T-helper 1 cell treated with Interleukin-12 subunit alpha and Interleukin-12 subunit beta and Interleukin-4 antibody, amounts not matched to agents 30 μg/mL and 1 μg/mL, for 36 hours (primary cell): ENCODE data around the gene PTPRT.

Experiments used
- H3K27ac Mint-ChIP-seq: one replicate; pipeline ENCODE4 v1.8.0; 2021; ENCODE audit warnings: mild to moderate bottlenecking, mixed read lengths
- H3K27me3 Mint-ChIP-seq: one replicate; pipeline ENCODE4 v1.8.0; 2021; ENCODE audit warnings: low read depth, mixed read lengths
- H3K36me3 Mint-ChIP-seq: one replicate; pipeline ENCODE4 v1.8.0; 2021; ENCODE audit warnings: low read depth, mixed read lengths
- H3K4me1 Mint-ChIP-seq: one replicate; pipeline ENCODE4 v1.8.0; 2021; ENCODE audit warnings: low read depth, mixed read lengths
- H3K4me3 Mint-ChIP-seq: one replicate; pipeline ENCODE4 v1.8.0; 2021; ENCODE audit warnings: mild to moderate bottlenecking, moderate library complexity, mixed read lengths
- H3K9me3 Mint-ChIP-seq: one replicate; pipeline ENCODE4 v1.8.0; 2021; ENCODE audit warnings: mixed read lengths

Gene PTPRT

DNA sequence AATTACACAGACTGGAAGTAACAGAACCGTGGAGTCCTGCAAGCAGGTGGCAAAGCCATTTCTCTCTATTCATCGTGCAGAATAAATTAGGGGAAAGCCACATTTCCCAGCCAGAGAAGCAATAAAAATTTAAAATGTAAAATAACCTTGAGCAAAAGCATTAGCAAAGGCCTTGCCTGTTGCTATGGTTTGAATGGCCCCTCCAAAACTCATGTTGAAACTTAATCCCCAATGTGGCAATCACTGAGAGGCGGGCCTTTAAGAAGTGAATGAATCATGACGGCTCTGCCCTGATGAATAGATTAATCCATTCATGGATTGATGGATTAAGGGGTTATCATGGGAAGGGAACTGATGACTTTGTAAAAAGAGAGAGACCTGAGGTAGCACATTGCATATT, 679.0 kb downstream of the PTPRT start:
- H3K27me3 Mint-ChIP-seq: no peaks in the 10 kb centered on the region
- H3K4me1 Mint-ChIP-seq: no peaks in the 10 kb centered on the region
- no peaks in the 10 kb centered on the region for H3K36me3 Mint-ChIP-seq
- no peak overlapping the region for H3K4me3 Mint-ChIP-seq
- H3K9me3 Mint-ChIP-seq: peaks cover 4% of the 10 kb centered on the region
- H3K27ac Mint-ChIP-seq: no peak overlapping the region

DNA sequence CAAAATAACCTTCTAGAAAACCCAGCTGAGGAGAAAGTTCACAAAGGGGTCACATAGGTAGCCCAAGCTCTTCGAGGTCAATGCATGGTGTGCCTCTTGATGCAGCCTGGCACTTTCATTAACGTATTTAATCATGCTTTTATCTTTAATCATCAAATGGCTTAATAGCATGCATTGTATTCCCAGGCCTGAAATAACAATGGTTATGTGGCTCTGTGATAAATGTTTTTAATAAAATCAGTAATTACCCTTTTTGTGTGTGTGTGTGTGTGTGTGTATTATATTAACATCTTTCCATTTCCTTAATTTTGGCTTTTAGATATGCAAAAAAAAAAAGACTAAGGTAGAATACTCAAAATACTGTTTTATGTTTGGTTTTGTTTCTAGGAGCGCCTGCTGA, 681.8 kb downstream of the PTPRT start:
- Mint-ChIP-seq H3K9me3 (peaks cover 4% of the 10 kb centered on the region), H3K27ac (no peak overlapping the region)

DNA sequence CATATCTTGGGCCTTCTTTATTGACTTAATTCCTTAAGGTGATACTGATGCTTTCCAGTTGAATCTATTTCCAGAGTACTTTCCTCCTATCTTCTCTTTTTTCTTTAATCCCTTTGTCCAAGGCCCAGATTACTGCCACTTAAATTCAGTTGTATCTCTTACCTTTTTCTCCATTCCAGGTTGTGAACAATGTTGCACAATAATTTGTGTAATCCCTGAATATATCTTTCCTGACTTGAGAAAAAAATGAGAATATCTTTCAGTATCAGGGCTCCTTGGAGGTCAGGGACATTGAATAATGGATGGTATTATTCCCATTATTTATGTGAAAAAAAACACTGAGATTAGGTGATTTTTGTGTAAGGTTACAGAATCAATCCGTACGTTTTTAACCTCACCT, 683.3 kb downstream of the PTPRT start:
- H3K27me3 Mint-ChIP-seq: no peaks in the 10 kb centered on the region
- H3K9me3 Mint-ChIP-seq: peaks cover 4% of the 10 kb centered on the region
- H3K36me3 Mint-ChIP-seq: no peaks in the 10 kb centered on the region
- no peak overlapping the region for H3K27ac Mint-ChIP-seq
- H3K4me3 Mint-ChIP-seq: no peak overlapping the region
- H3K4me1 Mint-ChIP-seq: no peaks in the 10 kb centered on the region

More for the DNA sequence above, 681.8 kb downstream of the PTPRT start:
- no peaks in the 10 kb centered on the region for H3K36me3 Mint-ChIP-seq
- H3K4me3 Mint-ChIP-seq: no peak overlapping the region
- H3K4me1 Mint-ChIP-seq: no peaks in the 10 kb centered on the region
- no peaks in the 10 kb centered on the region for H3K27me3 Mint-ChIP-seq

DNA sequence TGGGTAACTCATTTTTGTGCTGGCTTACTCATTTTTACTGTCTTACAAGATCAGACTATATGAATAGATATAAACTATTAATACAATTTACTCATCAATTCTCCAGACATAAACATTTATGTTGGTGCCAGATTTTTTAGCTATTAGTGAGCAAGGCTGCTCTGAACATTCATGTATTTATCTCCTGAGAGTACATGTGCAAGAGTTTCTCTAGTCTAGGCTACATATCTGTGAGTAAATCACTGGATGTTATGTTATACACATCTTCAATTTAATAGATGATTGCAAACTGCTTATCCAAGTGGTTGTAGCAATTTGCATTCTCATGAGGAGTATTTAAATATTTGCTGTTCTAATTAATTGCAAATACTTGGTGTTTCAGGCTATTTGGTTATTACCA, 687.1 kb downstream of the PTPRT start:
- Mint-ChIP-seq H3K27me3 (no peaks in the 10 kb centered on the region), H3K9me3 (peaks cover 4% of the 10 kb centered on the region), H3K4me1 (no peaks in the 10 kb centered on the region), H3K4me3 (no peak overlapping the region), H3K36me3 (no peaks in the 10 kb centered on the region), H3K27ac (no peak overlapping the region)

DNA sequence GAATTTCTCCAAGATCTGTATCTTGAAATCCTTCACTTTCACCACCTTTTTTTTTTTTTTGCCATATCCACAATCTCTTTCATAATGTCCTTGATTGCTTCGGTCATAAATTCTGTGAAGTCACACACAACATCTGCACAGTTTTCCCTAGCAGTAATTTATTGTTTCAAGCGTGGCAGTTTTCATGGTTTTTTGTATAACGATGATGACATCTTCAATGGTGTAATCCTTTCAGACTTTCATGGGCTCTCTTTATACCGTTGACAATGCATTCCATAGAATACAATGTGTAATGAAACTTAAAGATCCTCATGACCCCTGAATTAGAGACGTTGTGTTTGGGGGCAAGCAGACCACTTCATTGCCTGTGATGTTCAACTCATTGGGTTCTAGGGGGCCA, 693.1 kb downstream of the PTPRT start:
- Mint-ChIP-seq H3K27ac (no peak overlapping the region), H3K27me3 (no peaks in the 10 kb centered on the region), H3K36me3 (no peaks in the 10 kb centered on the region), H3K9me3 (no peaks in the 10 kb centered on the region), H3K4me3 (no peak overlapping the region), H3K4me1 (no peaks in the 10 kb centered on the region)

DNA sequence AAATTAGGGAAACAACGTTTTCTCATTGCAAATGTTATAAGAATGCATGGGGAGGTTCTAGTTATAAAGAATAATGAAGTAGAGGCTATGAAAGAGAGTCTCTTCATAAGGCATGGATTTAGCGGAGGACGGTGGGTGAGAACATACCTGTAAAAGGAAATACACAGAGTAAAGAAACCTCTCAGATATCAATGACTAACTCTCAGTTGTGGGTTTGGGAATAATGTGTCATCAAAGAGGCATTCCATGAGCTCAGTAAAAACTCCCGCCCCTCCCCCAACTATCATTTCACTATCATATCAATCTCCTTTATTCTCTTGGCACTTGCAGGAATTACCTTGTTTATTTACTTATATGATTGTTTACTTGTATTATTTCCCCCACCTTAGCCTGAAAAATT, 695.4 kb downstream of the PTPRT start:
- Mint-ChIP-seq H3K27me3 (no peaks in the 10 kb centered on the region), H3K9me3 (no peaks in the 10 kb centered on the region), H3K36me3 (no peaks in the 10 kb centered on the region), H3K4me3 (no peak overlapping the region), H3K27ac (no peak overlapping the region), H3K4me1 (no peaks in the 10 kb centered on the region)

DNA sequence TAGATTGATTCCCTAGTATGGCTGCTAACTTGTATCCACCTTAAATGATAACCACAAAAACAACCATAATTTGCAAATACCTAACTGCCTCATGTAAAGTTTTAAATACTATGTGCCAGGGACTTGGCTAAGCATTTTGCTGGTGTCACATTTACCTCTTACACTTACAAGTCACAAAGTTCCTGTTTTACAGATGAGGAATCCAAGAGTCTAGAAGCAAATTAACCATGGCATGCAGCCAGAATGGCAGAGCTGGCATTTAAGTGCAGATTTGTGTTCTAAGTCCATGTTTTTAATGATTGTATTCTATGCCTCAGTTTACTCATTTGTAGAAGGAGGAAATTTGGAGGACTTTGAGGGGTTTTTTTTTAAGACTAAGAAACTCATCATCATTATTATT, 696.7 kb downstream of the PTPRT start:
- Mint-ChIP-seq H3K4me3 (no peak overlapping the region), H3K36me3 (no peaks in the 10 kb centered on the region), H3K9me3 (no peaks in the 10 kb centered on the region), H3K4me1 (no peaks in the 10 kb centered on the region), H3K27ac (no peak overlapping the region), H3K27me3 (no peaks in the 10 kb centered on the region)

DNA sequence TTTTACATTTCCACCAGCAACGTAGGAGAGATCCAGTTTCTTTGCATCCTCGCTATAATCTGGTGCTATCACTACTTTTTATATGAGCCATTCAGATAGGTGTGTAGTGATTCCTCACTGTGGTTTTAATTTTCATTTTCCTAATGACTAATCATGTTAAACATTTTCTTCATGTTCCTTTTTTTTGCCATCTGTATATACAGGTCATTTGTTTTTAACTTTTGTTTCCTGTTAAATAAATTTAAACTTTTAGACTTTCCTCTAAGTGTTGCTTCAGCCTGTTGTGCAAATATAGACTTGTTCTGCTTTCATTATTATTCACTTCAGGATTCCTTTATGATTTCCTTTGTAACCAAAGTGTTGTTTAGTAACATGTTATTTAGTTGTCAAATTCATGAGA, 697.4 kb downstream of the PTPRT start:
- no peaks in the 10 kb centered on the region for H3K9me3 Mint-ChIP-seq
- no peak overlapping the region for H3K4me3 Mint-ChIP-seq
- no peaks in the 10 kb centered on the region for H3K36me3 Mint-ChIP-seq
- no peaks in the 10 kb centered on the region for H3K4me1 Mint-ChIP-seq
- no peak overlapping the region for H3K27ac Mint-ChIP-seq
- H3K27me3 Mint-ChIP-seq: no peaks in the 10 kb centered on the region

DNA sequence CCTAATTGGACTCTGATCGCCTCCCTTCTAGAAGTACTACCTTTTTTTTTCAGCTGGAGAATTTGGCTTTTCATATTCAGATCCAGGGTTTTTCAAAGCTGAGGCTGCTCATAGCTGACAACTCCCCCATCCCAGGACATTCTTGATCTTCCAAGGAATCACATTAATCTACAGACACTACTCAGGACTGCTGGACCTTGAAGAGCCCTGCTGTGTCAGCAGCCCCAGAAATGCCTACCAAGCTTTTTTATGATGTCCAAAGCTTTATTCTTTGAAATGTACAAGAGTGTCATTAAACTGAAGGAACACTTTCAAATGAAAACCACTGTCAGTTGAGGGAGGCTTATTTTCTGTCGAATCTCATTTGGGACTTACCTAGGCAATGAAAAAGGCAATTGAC, 704.1 kb downstream of the PTPRT start:
- no peaks in the 10 kb centered on the region for H3K9me3 Mint-ChIP-seq

DNA sequence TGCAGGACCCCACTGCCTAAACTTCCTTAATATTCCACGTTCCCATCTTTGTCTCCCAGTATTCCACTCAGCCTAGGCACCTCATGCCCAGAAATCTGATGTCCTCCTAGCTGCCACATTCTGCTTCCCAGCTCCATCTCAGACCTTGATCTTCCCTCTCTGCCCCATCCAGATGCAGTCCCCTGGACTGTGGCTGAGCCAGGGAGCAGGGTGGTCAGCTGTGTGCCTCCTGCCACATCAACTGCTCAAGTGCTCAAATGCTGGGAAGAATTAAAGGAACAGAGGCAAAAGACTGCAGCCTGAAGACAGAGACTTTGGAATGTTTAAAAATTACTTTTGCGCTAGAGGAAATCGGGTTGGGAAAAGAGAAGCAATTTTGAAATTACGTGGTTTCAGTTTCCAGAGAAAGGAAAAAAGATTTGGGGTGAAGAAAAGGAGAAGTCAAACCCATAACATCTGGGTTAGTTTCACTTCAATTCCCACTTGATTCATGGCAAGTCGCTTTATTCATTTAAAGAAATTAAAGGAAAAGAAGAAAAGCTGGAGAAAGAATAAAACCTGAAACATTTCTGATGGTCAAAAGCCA, 704.8 kb downstream of the PTPRT start:
- H3K9me3 Mint-ChIP-seq: no peaks in the 10 kb centered on the region
- H3K27ac Mint-ChIP-seq: no peak overlapping the region
- H3K27me3 Mint-ChIP-seq: no peaks in the 10 kb centered on the region
- H3K4me1 Mint-ChIP-seq: no peaks in the 10 kb centered on the region
- H3K36me3 Mint-ChIP-seq: no peaks in the 10 kb centered on the region
- no peak overlapping the region for H3K4me3 Mint-ChIP-seq

More for the DNA sequence above, 704.1 kb downstream of the PTPRT start:
- H3K4me3 Mint-ChIP-seq: no peak overlapping the region
- no peaks in the 10 kb centered on the region for H3K27me3 Mint-ChIP-seq
- no peak overlapping the region for H3K27ac Mint-ChIP-seq
- H3K36me3 Mint-ChIP-seq: no peaks in the 10 kb centered on the region
- no peaks in the 10 kb centered on the region for H3K4me1 Mint-ChIP-seq

DNA sequence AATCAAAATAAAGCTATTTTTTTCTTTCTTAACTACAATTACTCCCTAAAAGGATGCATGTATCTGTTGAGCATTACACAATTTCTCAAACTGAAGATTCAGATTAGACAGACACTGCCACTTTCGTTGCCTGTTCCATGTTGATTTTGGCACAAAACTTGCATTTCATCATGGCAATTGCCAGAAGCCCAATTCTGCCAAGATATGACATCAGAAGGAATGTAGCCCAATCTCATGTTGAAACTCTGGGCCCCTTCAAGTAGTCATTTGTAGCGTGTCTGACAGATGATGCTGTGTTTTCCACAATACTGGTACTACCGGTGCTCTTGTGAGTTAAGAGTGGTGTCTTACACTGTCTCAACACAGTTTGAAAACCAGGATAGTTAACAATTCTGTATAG, 705.4 kb downstream of the PTPRT start:
- no peak overlapping the region for H3K4me3 Mint-ChIP-seq
- H3K27me3 Mint-ChIP-seq: no peaks in the 10 kb centered on the region
- no peaks in the 10 kb centered on the region for H3K36me3 Mint-ChIP-seq
- no peaks in the 10 kb centered on the region for H3K9me3 Mint-ChIP-seq
- H3K27ac Mint-ChIP-seq: no peak overlapping the region
- no peaks in the 10 kb centered on the region for H3K4me1 Mint-ChIP-seq

DNA sequence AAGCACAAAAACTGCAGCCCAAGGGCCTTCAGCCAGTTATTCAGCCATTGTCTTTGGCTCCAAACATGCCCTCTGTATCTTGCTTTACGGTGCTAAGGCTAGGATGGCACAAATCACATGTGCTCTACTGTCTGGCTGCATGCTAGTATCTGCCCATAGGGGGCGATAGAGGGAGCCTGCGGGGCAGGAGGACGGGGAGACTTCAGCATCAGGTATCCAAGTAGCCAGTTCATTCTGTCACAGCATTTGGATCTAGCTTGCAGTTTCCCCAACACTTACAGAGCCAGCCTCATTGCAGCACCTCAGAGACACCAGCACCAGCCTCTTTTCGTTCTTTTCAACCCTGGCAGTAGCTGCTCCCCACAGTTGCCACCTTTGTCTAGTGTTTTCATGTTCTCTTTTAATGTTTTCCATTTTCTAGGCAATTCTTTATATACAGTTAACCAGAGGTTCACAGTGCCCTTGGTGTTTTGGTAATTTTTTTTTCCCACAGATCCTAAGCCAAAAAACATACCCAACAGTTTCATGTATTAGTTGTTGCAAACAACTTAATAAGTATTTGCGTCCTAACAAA, 705.9 kb downstream of the PTPRT start:
- Mint-ChIP-seq H3K36me3 (no peaks in the 10 kb centered on the region), H3K27ac (no peak overlapping the region), H3K9me3 (no peaks in the 10 kb centered on the region), H3K4me1 (no peaks in the 10 kb centered on the region), H3K27me3 (no peaks in the 10 kb centered on the region), H3K4me3 (no peak overlapping the region)

DNA sequence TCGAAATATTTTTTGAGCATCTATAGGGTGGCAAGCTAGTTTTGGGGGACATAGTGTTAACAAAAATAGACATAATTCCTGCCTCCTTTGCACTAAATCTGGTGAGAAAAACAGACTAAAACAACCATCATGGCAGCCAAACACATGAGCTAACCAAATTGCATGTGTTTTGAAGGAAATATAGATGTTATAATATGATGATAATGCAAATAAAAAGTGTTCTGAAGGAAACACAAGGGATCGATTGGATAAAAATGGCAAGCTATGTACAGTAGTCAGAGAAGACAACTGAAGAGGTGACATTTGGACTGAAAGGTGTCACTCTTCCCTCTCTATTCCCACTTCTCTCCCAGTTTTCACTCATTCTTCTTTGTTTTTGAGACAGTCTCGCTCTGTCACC, 706.9 kb downstream of the PTPRT start:
- Mint-ChIP-seq H3K27me3 (no peaks in the 10 kb centered on the region), H3K9me3 (no peaks in the 10 kb centered on the region), H3K4me1 (no peaks in the 10 kb centered on the region), H3K27ac (no peak overlapping the region), H3K4me3 (no peak overlapping the region), H3K36me3 (no peaks in the 10 kb centered on the region)

DNA sequence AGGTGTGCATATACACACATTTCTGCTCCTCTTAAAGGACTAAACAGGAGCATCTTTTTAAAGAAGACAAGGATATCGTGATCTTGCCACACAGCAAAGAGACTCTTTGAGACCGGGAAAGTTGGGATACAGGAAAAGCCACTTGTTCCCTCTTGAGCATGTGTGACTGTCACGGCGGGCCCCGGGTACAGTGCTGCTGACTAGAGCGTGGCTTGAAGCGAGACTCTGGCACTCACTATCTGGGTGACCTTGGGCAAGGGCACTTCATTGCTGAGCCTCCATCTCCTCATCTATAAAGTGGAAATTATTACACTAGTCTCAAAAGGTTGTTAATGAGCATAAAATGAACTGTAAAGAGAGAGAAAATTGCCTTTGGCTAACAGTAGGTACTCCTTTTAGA, 713.9 kb downstream of the PTPRT start:
- Mint-ChIP-seq H3K4me3 (no peak overlapping the region), H3K4me1 (no peaks in the 10 kb centered on the region), H3K36me3 (no peaks in the 10 kb centered on the region), H3K9me3 (no peaks in the 10 kb centered on the region), H3K27ac (no peak overlapping the region), H3K27me3 (no peaks in the 10 kb centered on the region)

DNA sequence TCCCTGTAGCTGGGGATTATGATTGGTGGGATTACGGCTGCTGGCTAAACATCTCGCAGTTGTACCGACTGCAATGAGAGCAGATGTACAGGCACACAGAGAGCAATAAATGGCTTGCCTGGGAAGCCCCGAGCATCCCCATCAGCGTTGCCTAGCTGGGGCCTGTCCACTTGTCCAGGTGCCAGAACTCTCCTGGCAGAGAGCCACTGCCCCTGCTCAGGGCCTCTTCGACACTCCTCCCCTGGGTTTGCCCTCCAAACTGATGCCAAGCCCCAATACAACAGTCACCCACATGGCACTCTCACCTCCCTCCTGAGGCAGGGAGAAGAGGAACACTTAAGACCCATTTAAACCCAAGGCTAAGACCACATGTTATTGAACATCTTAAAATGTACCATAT, 715.1 kb downstream of the PTPRT start:
- H3K36me3 Mint-ChIP-seq: no peaks in the 10 kb centered on the region
- H3K4me1 Mint-ChIP-seq: no peaks in the 10 kb centered on the region
- no peak overlapping the region for H3K4me3 Mint-ChIP-seq
- H3K27ac Mint-ChIP-seq: no peak overlapping the region
- H3K27me3 Mint-ChIP-seq: no peaks in the 10 kb centered on the region
- H3K9me3 Mint-ChIP-seq: peaks cover 6% of the 10 kb centered on the region

DNA sequence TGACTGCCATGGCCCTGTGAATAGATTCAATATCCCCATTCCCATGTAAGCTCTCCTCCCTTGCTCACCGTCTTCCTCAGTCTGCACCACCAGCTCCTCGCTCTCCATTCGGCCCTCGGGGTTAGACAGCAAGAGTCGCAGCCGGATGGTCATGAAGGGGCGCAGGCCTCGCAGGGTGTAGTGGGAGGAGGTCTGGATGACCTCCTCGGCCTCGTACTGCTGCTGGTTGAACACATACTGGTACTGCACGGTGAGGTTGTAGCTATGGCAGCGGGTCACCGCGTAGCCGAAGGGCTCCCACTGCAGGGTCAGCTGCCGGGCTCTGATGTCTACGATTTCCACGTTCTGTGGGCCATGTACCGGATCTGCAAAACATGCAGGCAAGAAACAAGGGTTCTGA, 717.5 kb downstream of the PTPRT start:
- Mint-ChIP-seq H3K27ac (no peak overlapping the region), H3K9me3 (peaks cover 9% of the 10 kb centered on the region), H3K36me3 (no peaks in the 10 kb centered on the region), H3K27me3 (no peaks in the 10 kb centered on the region), H3K4me1 (no peaks in the 10 kb centered on the region), H3K4me3 (no peak overlapping the region)
